Measurements from ENCODE around the gene TEX2. TPM values are rescaled to one million over a fixed set of nuclear protein-coding genes. Genes with fewer than 3 reads are reported as not detected.
A peak's percentile ranks its signal among the peaks of the same experiment; 100 is the strongest.

The TEX2 gene
- total and polyA plus RNA-seq, 8 donors, result 20.1 to 38.2 (median 24.5) TPM

DNA sequence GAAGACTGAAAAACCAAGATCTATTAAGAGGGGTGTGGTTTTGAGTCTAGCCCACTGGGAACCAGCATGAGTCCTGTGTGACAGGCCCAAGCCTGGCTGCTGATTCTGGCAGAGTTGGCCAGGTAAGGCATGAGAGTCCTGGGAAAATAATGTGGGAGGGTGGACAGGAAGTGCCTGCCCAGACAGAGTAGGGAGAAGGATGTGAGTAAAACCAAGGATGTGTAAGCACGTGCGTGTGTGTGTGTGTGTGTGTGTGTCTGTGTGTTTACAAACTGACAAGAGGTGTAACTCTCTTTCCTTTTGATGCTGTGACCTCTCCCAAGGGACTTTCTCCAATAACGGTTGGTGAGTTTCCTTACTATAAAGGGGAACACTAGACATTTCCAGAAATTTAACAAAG lies 15.6 kb upstream of the TEX2 start:
- Histone ChIP-seq H3K27ac (peak overlapping the region in 1 of 2 donors; percentile 2), H3K36me3 (no peaks in the 10 kb centered on the region), H3K4me3 (no peak overlapping the region), H3K27me3 (no peaks in the 10 kb centered on the region), H3K4me1 (peaks cover 8 to 28% of the 10 kb centered on the region in 2 donors), H3K9me3 (no peaks in the 10 kb centered on the region)
- ATAC-seq (peak; percentile 38), DNase-seq (no peak)
- intact Hi-C loops (cut with DNase I), result no loop called here
- TF ChIP-seq, protein P1, sequence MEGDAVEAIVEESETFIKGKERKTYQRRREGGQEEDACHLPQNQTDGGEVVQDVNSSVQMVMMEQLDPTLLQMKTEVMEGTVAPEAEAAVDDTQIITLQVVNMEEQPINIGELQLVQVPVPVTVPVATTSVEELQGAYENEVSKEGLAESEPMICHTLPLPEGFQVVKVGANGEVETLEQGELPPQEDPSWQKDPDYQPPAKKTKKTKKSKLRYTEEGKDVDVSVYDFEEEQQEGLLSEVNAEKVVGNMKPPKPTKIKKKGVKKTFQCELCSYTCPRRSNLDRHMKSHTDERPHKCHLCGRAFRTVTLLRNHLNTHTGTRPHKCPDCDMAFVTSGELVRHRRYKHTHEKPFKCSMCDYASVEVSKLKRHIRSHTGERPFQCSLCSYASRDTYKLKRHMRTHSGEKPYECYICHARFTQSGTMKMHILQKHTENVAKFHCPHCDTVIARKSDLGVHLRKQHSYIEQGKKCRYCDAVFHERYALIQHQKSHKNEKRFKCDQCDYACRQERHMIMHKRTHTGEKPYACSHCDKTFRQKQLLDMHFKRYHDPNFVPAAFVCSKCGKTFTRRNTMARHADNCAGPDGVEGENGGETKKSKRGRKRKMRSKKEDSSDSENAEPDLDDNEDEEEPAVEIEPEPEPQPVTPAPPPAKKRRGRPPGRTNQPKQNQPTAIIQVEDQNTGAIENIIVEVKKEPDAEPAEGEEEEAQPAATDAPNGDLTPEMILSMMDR (IDR thresholded peaks at IDR 0.05), result no peak

DNA sequence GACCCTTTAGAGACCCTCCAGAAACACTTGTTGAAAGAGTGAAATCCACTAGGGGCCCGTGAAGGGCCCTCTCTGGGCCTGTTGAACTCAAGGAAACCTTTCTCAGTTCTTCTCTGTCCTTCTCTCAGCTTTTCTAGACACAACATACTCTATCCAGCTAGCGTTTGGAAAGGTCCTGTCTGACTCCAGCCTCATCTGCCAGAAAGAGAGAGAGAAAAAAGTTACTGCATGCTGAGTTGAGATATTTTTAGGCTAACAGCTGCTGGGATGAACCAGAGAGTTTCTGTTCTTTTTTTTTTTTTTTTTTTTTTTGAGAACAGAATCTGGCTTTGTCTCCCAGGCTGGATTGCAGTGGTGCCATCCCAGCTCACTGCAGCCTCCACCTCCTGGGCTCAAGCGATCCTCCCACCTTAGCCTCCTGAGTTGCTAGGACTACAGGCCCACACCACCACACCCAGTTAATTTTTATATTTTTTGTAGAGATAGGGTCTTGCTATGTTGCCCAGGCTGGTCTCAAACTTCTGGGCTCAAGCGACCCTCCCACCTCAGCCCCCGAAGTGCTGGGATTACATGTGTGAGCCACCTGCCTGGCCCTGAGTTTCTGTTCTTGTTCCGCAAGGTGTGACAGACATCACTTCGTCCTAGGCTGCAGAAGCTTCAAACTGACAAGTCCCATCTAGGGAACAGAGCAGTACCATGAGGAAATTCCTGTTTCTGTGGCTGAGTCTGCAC lies 14.9 kb upstream of the TEX2 start:
- TF ChIP-seq, protein P1 (IDR thresholded peaks at IDR 0.05), result no peak
- H3K9me3 ChIP-seq, result no peaks in the 10 kb centered on the region
- H3K4me1 ChIP-seq, result peaks cover 8 to 28% of the 10 kb centered on the region in 2 donors
- H3K27me3 ChIP-seq, result no peaks in the 10 kb centered on the region
- DNase-seq, result peak in 1 of 4 donors; percentile 54
- intact Hi-C loops (cut with DNase I), result no loop called here
- peak; percentile 43 for ATAC-seq
- H3K36me3 ChIP-seq, result no peaks in the 10 kb centered on the region
- no peak overlapping the region for H3K4me3 ChIP-seq
- peak overlapping the region in 1 of 2 donors; percentile 56 for H3K27ac ChIP-seq

DNA sequence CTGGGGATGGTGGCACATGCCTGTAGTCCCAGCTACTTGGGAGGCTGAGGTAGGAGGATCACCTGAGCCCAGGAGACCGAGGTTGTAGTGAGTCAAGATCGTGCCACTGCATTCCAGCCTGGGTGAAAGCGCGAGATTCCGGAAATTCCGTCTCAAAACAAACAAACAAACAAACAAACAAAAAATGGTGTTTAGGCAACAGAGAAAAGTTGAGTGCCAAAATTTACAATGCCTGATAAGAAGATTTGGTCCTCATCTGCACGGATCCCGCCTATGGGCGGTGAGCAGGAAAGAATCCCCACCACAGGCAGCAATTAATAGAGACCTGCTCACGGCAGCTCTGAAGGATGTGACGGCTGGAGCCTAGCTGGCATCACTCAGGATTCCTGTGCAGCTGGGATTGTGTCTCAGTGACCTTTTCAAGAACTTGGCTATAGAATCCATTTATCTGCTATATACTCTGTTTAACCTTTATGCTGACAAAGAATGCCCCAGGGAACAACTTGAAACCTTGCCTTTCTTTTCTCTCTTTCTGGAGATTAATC lies 14.0 kb upstream of the TEX2 start:
- H3K27ac ChIP-seq, result no peak overlapping the region
- no peaks in the 10 kb centered on the region for H3K9me3 ChIP-seq
- intact Hi-C loops (cut with DNase I), result no loop called here
- ATAC-seq (no peak), DNase-seq (no peak)
- no peaks in the 10 kb centered on the region for H3K36me3 ChIP-seq
- H3K4me1 ChIP-seq, result peaks cover 4 to 18% of the 10 kb centered on the region in 2 donors
- TF ChIP-seq, protein P1 (IDR thresholded peaks at IDR 0.05), result no peak
- H3K4me3 ChIP-seq, result no peak overlapping the region
- no peaks in the 10 kb centered on the region for H3K27me3 ChIP-seq

DNA sequence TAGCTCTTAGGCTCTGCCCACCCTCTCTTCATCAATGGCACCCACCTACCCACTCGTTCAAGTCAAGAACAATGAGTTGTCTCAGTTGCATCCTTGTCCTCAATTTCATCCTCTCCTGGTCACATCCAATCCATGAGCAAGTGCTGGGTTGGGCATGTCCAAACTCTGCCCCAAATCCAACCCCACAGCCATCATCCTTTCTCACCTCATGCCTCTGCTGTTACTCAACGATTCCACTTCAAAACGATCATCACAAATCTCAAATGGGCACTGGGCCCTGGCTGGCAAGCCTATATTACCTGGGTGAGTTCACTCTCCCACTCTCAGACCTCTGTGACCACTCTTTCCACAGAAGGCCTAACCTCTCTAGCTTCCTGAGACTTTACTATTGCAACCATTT lies 12.0 kb upstream of the TEX2 start:
- no peaks in the 10 kb centered on the region for H3K9me3 ChIP-seq
- no peak for ATAC-seq
- TF ChIP-seq, protein P1 (IDR thresholded peaks at IDR 0.05), result no peak
- no peak for DNase-seq
- H3K27ac ChIP-seq, result no peak overlapping the region
- no peak overlapping the region for H3K4me3 ChIP-seq
- peaks cover 4 to 17% of the 10 kb centered on the region in 2 donors for H3K4me1 ChIP-seq
- intact Hi-C loops (cut with DNase I), result no loop called here
- H3K27me3 ChIP-seq, result no peaks in the 10 kb centered on the region
- H3K36me3 ChIP-seq, result no peaks in the 10 kb centered on the region

DNA sequence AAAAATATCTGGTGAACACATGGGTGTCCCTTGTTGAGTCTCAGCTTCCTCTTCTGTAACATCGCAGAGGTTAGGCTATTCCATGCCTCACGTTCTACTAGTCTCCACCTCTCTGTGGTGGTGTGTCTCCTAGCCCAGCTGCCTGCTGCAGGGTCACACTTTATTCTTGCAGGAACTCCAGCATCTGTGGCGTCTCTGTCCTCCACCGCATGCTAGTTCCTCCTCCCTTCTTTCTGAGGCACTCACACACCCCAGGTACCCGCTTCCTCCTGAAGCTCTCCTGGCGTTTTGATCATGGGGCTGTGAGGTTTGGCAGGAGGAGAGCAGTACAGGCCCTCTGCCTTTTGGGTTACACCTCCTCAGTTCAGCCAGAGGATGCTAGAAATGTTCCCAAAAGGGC lies 9.9 kb upstream of the TEX2 start:
- DNase-seq, result no peak
- H3K4me3 ChIP-seq, result no peak overlapping the region
- no peaks in the 10 kb centered on the region for H3K36me3 ChIP-seq
- no peak overlapping the region for H3K27ac ChIP-seq
- H3K9me3 ChIP-seq, result no peaks in the 10 kb centered on the region
- TF ChIP-seq, protein P1 (IDR thresholded peaks at IDR 0.05), result no peak
- intact Hi-C loops (cut with DNase I), result no loop called here
- ATAC-seq, result no peak
- peaks cover 4 to 5% of the 10 kb centered on the region in 2 donors for H3K4me1 ChIP-seq
- H3K27me3 ChIP-seq, result no peaks in the 10 kb centered on the region

Measured in left lung (tissue), 10 donors.